Spleen (tissue), 7 donors: ENCODE measurements around the gene OAT.

Experiments used
- POLR2A ChIP-seq, 3 donors: fragments of 450-650 bp; IDR thresholded peaks; one replicate each; pipeline ENCODE4 v1.5.1; 2017; ENCODE audit warnings: antibody characterized with exemption in 3 of 3, mild to moderate bottlenecking in 1 of 3
- TF ChIP-seq, protein P1 (sequence below), 11 experiments: fragments of 200-600 bp in 7 of 11; fragments of 450-650 bp in 4 of 11; sonication (generic) in 4 of 11; IDR thresholded peaks in 8 of 11; conservative IDR thresholded peaks in 3 of 11; 1 replicate in 7 of 11; 2 replicates in 4 of 11; pipeline versions ENCODE4 v1.4.0 to v1.8.0; 2016 to 2021; ENCODE audit warnings: antibody characterized with exemption in 11 of 11, inconsistent platforms in 4 of 11, mild to moderate bottlenecking in 1 of 11
- donor health status: DM: no; HTN: no; CAD: no; lungs with moderate emphysema.
- donor health status: DM: no; HTN: no; CAD: no.
- donor health status: DM: no; HTN: no; CAD: no.

DNA sequence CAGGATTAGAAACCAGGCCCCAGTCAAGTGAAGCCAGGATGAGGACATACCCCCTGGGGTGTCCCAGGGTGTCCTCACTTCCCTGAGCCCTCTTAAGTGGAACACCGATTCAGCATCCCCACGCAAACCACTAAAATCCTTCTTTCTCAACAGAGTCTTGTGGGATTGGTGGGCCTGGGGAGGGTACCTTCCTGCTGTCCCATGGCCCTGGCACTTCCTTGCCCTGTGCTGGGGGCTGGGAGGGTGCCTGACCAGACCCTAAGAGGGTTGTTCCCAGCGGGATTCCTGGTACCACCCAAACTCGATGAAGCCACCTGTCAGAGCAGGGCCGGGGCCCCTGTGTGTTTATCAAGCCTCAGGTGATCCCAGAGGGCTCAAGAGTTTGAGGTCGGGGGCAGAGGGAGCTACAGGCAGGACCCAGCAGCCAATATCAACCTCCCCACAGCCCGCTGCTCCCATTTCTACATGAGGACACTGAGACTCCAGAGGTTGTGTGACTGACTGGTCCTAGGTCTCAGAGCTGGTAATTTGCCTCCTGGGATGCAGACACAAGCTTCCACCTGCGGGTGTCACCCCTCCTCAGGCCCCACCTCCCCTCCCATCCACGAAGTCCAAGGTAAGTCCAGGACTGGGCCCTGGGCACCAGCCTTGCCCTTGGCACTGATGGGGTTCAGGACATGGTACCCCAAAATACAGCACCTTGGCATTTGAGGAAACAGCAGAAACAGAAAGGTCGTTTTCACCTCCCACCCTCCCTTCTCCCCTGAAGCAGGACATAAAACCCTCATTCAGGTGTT, 31.4 kb downstream of the OAT start:
- TF ChIP-seq, protein P1, sequence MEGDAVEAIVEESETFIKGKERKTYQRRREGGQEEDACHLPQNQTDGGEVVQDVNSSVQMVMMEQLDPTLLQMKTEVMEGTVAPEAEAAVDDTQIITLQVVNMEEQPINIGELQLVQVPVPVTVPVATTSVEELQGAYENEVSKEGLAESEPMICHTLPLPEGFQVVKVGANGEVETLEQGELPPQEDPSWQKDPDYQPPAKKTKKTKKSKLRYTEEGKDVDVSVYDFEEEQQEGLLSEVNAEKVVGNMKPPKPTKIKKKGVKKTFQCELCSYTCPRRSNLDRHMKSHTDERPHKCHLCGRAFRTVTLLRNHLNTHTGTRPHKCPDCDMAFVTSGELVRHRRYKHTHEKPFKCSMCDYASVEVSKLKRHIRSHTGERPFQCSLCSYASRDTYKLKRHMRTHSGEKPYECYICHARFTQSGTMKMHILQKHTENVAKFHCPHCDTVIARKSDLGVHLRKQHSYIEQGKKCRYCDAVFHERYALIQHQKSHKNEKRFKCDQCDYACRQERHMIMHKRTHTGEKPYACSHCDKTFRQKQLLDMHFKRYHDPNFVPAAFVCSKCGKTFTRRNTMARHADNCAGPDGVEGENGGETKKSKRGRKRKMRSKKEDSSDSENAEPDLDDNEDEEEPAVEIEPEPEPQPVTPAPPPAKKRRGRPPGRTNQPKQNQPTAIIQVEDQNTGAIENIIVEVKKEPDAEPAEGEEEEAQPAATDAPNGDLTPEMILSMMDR (IDR thresholded peaks at IDR 0.05 in 8 of 11, conservative IDR thresholded peaks at IDR 0.05 in 3 of 11), result no peak
- TF ChIP-seq POLR2A (IDR thresholded peaks at IDR 0.05), result no peak
